ENCODE measurements around the gene FOXA3. TPM values are rescaled to one million over a fixed set of nuclear protein-coding genes. Genes with fewer than 3 reads are reported as not detected.
A peak's percentile ranks its signal among the peaks of the same experiment; 100 is the strongest.

Gene FOXA3
- total RNA-seq, 2 experiments from 2014 or later: not detected

GRCh38 chr19:45876411-45877197 lies 12.5 kb downstream of the FOXA3 start:
- Mint-ChIP-seq H3K4me1 (ENCODE audit: low read depth) (peaks cover 18% of the 10 kb centered on the region), H3K4me3 (no peak overlapping the region), H3K27ac (no peak overlapping the region), H3K9me3 (ENCODE audit: insufficient read depth) (no peaks in the 10 kb centered on the region), H3K27me3 (ENCODE audit: low read depth) (peaks cover 34% of the 10 kb centered on the region), H3K36me3 (ENCODE audit: low read depth) (no peaks in the 10 kb centered on the region)
- ATAC-seq (peak; percentile 34), DNase-seq (no peak)
- ChIA-PET CTCF (no interaction called here), POLR2A (no interaction called here)

- H3K9me3 Mint-ChIP-seq (ENCODE audit: insufficient read depth): no peaks in the 10 kb centered on the region
- POLR2A ChIA-PET: interaction anchor here (0.7 kb wide), 1 partner anchor 167 kb away, joined by 3 read pairs; no protein-coding TSS in a partner anchor
- no peaks in the 10 kb centered on the region for H3K36me3 Mint-ChIP-seq (ENCODE audit: low read depth)
- no peak overlapping the region for H3K4me3 Mint-ChIP-seq
- peaks cover 34% of the 10 kb centered on the region for H3K27me3 Mint-ChIP-seq (ENCODE audit: low read depth)
- DNase-seq (no peak), ATAC-seq (no peak)
- CTCF ChIA-PET: interaction anchor here (2.4 to 3.0 kb wide), 3 partner anchors 14 to 108 kb away, joined by 8 to 13 read pairs (median 8); partner anchors contain the start of genes FOXA3, SIX5 and SYMPK
- no peak overlapping the region for H3K27ac Mint-ChIP-seq
- H3K4me1 Mint-ChIP-seq (ENCODE audit: low read depth): peaks cover 25% of the 10 kb centered on the region
Measured at GRCh38 chr19:45878043-45878794, 14.1 kb downstream of the FOXA3 start.

- POLR2A ChIA-PET: interaction anchor here (0.7 kb wide), 1 partner anchor 166 kb away, joined by 3 read pairs; no protein-coding TSS in a partner anchor
- Mint-ChIP-seq H3K27me3 (ENCODE audit: low read depth) (peaks cover 30% of the 10 kb centered on the region), H3K4me3 (no peak overlapping the region), H3K27ac (no peak overlapping the region), H3K36me3 (ENCODE audit: low read depth) (no peaks in the 10 kb centered on the region), H3K4me1 (ENCODE audit: low read depth) (peaks cover 31% of the 10 kb centered on the region), H3K9me3 (ENCODE audit: insufficient read depth) (no peaks in the 10 kb centered on the region)
- CTCF ChIA-PET: interaction anchor here (2.4 to 3.0 kb wide), 3 partner anchors 15 to 109 kb away, joined by 8 to 13 read pairs (median 8); partner anchors contain the start of genes FOXA3, SIX5 and SYMPK
- DNase-seq (no peak), ATAC-seq (no peak)
Measured at GRCh38 chr19:45879055-45879454, 14.9 kb downstream of the FOXA3 start.

- Mint-ChIP-seq H3K4me3 (no peak overlapping the region), H3K9me3 (ENCODE audit: insufficient read depth) (no peaks in the 10 kb centered on the region), H3K27me3 (ENCODE audit: low read depth) (peaks cover 27% of the 10 kb centered on the region), H3K36me3 (ENCODE audit: low read depth) (no peaks in the 10 kb centered on the region), H3K4me1 (ENCODE audit: low read depth) (peaks cover 35% of the 10 kb centered on the region), H3K27ac (no peak overlapping the region)
- DNase-seq: no peak
- no peak for ATAC-seq
- ChIA-PET POLR2A (no interaction called here), CTCF (interaction anchor here (0.6 to 3.0 kb wide), 5 partner anchors 14 to 110 kb away, joined by 3 to 13 read pairs (median 8); partner anchors contain the start of genes FOXA3, RSPH6A, SIX5 and SYMPK)
Measured at GRCh38 chr19:45879971-45880370, 15.8 kb downstream of the FOXA3 start.

GRCh38 chr19:45881082-45881908 lies 17.2 kb downstream of the FOXA3 start:
- Mint-ChIP-seq H3K4me1 (ENCODE audit: low read depth) (peaks cover 36% of the 10 kb centered on the region), H3K9me3 (ENCODE audit: insufficient read depth) (no peaks in the 10 kb centered on the region), H3K4me3 (no peak overlapping the region), H3K36me3 (ENCODE audit: low read depth) (no peaks in the 10 kb centered on the region), H3K27ac (no peak overlapping the region), H3K27me3 (ENCODE audit: low read depth) (peaks cover 17% of the 10 kb centered on the region)
- ChIA-PET CTCF (interaction anchor here (1.0 to 3.0 kb wide), 11 partner anchors 15 to 146 kb away, joined by 3 to 29 read pairs (median 8); partner anchors contain the start of genes FOXA3, SIX5 and SYMPK), POLR2A (no interaction called here)
- no peak for ATAC-seq
- DNase-seq: no peak

- H3K27ac Mint-ChIP-seq: no peak overlapping the region
- H3K9me3 Mint-ChIP-seq (ENCODE audit: insufficient read depth): no peaks in the 10 kb centered on the region
- ATAC-seq (no peak), DNase-seq (no peak)
- peaks cover 15% of the 10 kb centered on the region for H3K27me3 Mint-ChIP-seq (ENCODE audit: low read depth)
- H3K4me1 Mint-ChIP-seq (ENCODE audit: low read depth): peaks cover 37% of the 10 kb centered on the region
- no peak overlapping the region for H3K4me3 Mint-ChIP-seq
- ChIA-PET POLR2A (interaction anchor here (0.6 kb wide), 1 partner anchor 907 kb away, joined by 3 read pairs; the partner anchor contains the start of gene SLC1A5), CTCF (interaction anchor here (0.7 to 2.7 kb wide), 11 partner anchors 9 to 383 kb away, joined by 3 to 29 read pairs (median 4); partner anchors contain the start of genes FOXA3, MYPOP, SIX5 and SYMPK)
- H3K36me3 Mint-ChIP-seq (ENCODE audit: low read depth): no peaks in the 10 kb centered on the region
Measured at GRCh38 chr19:45881909-45882528, 17.9 kb downstream of the FOXA3 start.

GRCh38 chr19:45882652-45883585 lies 18.8 kb downstream of the FOXA3 start:
- Mint-ChIP-seq H3K27ac (peak overlapping the region; percentile 22), H3K9me3 (ENCODE audit: insufficient read depth) (no peaks in the 10 kb centered on the region), H3K4me3 (peak overlapping the region; percentile 42), H3K27me3 (ENCODE audit: low read depth) (peaks cover 9% of the 10 kb centered on the region), H3K4me1 (ENCODE audit: low read depth) (peaks cover 35% of the 10 kb centered on the region), H3K36me3 (ENCODE audit: low read depth) (no peaks in the 10 kb centered on the region)
- ChIA-PET POLR2A (interaction anchor here (0.6 kb wide), 1 partner anchor 906 kb away, joined by 3 read pairs; the partner anchor contains the start of gene SLC1A5), CTCF (interaction anchor here (0.7 to 2.7 kb wide), 12 partner anchors 9 to 382 kb away, joined by 3 to 29 read pairs (median 4); partner anchors contain the start of genes FOXA3, MYPOP, SIX5 and SYMPK)
- ATAC-seq (no peak), DNase-seq (peak; percentile 90)

GRCh38 chr19:45883586-45883880 lies 19.4 kb downstream of the FOXA3 start:
- DNase-seq: no peak
- ATAC-seq: no peak
- ChIA-PET POLR2A (no interaction called here), CTCF (interaction anchor here (0.6 to 2.7 kb wide), 6 partner anchors 8 to 128 kb away, joined by 3 to 16 read pairs (median 4); partner anchors contain the start of genes MYPOP and SYMPK)
- H3K27me3 Mint-ChIP-seq (ENCODE audit: low read depth): peaks cover 7% of the 10 kb centered on the region
- no peaks in the 10 kb centered on the region for H3K9me3 Mint-ChIP-seq (ENCODE audit: insufficient read depth)
- no peaks in the 10 kb centered on the region for H3K36me3 Mint-ChIP-seq (ENCODE audit: low read depth)
- no peak overlapping the region for H3K27ac Mint-ChIP-seq
- H3K4me3 Mint-ChIP-seq: peak overlapping the region; percentile 42
- H3K4me1 Mint-ChIP-seq (ENCODE audit: low read depth): peaks cover 35% of the 10 kb centered on the region

- Mint-ChIP-seq H3K27ac (no peak overlapping the region), H3K4me3 (peak overlapping the region; percentile 3), H3K4me1 (ENCODE audit: low read depth) (peaks cover 35% of the 10 kb centered on the region), H3K9me3 (ENCODE audit: insufficient read depth) (no peaks in the 10 kb centered on the region), H3K36me3 (ENCODE audit: low read depth) (no peaks in the 10 kb centered on the region), H3K27me3 (ENCODE audit: low read depth) (peaks cover 5% of the 10 kb centered on the region)
- POLR2A ChIA-PET: no interaction called here
- ATAC-seq (no peak), DNase-seq (no peak)
- CTCF ChIA-PET: interaction anchor here (0.6 to 3.8 kb wide), 8 partner anchors 18 to 129 kb away, joined by 3 to 29 read pairs (median 7); partner anchors contain the start of genes FOXA3, MYPOP and SYMPK
Measured at GRCh38 chr19:45883881-45884681, 20.0 kb downstream of the FOXA3 start.

Measured in activated CD8-positive, alpha-beta T cell treated with anti-CD3 and anti-CD28 coated beads, Interleukin-2, amount 10 ng/mL, durations not matched to agents 7 days and 5 days (primary cell).